HepG2 (cell line): ENCODE measurements around the gene SH3BP2.

Source experiments
- FOXO1 ChIP-seq: sonication (generic); formaldehyde crosslinking; IDR thresholded peaks from 2 replicates; pipeline ENCODE4 v1.4.0; 2020; ENCODE audit warnings: missing genetic modification reagents
- KLF13 ChIP-seq: sonication (generic); formaldehyde crosslinking; IDR thresholded peaks from 2 replicates; pipeline ENCODE4 v1.4.0; 2020; ENCODE audit warnings: mild to moderate bottlenecking, missing genetic modification reagents
- MXI1 ChIP-seq: IDR thresholded peaks from 3 replicates; pipeline ENCODE4 v1.6.1; 2012; ENCODE audit warnings: low read depth, low read length, inconsistent platforms, borderline replicate concordance
- NFATC3 ChIP-seq: sonication (generic); formaldehyde crosslinking; IDR thresholded peaks from 2 replicates; pipeline ENCODE4 v1.5.1; 2020; ENCODE audit warnings: mild to moderate bottlenecking, missing genetic modification reagents
- NFE2 ChIP-seq: sonication (generic); formaldehyde crosslinking; IDR thresholded peaks from 2 replicates; pipeline ENCODE4 v1.4.0; 2020; ENCODE audit warnings: missing genetic modification reagents
- POLR2A ChIP-seq, 2 experiments: IDR thresholded peaks; 2 replicates each; pipeline ENCODE4 v1.6.1; 2011; ENCODE audit warnings: low read depth in 2 of 2, low read length in 2 of 2, mild to moderate bottlenecking in 1 of 2, moderate library complexity in 1 of 2; ENCODE audit not compliant: insufficient read depth in 1 of 2
- SMC3 ChIP-seq: IDR thresholded peaks from 2 replicates; pipeline ENCODE4 v1.6.1; 2011; ENCODE audit warnings: low read length, improper control_type of control experiment
- SUZ12 ChIP-seq: fragments of 150-350 bp; IDR thresholded peaks from 2 replicates; pipeline ENCODE4 v1.6.1; 2014; ENCODE audit warnings: low read depth, low read length
- ZBTB21 ChIP-seq: sonication (generic); formaldehyde crosslinking; IDR thresholded peaks from 2 replicates; pipeline ENCODE4 v1.4.0; 2020; ENCODE audit warnings: missing genetic modification reagents
- ZNF260 ChIP-seq: sonication (generic); formaldehyde crosslinking; IDR thresholded peaks from 2 replicates; pipeline ENCODE4 v1.4.0; 2020; ENCODE audit warnings: missing genetic modification reagents, low read depth, mild to moderate bottlenecking, borderline replicate concordance
- TF ChIP-seq, protein P1 (sequence below): sonication (generic); formaldehyde crosslinking; IDR thresholded peaks from 2 replicates; pipeline ENCODE4 v1.5.0; 2020; ENCODE audit warnings: mild to moderate bottlenecking, missing genetic modification reagents, moderate library complexity
- TF ChIP-seq, protein P2 (sequence below), 2 experiments: fragments of 450-650 bp in 1 of 2; sonication (generic) in 1 of 2; formaldehyde crosslinking in 1 of 2; IDR thresholded peaks; 2 replicates each; pipeline versions ENCODE4 v1.6.1 to v1.8.0; 2016 to 2022; ENCODE audit warnings: antibody characterized with exemption in 1 of 2, mild to moderate bottlenecking in 1 of 2, missing genetic modification reagents in 1 of 2

DNA sequence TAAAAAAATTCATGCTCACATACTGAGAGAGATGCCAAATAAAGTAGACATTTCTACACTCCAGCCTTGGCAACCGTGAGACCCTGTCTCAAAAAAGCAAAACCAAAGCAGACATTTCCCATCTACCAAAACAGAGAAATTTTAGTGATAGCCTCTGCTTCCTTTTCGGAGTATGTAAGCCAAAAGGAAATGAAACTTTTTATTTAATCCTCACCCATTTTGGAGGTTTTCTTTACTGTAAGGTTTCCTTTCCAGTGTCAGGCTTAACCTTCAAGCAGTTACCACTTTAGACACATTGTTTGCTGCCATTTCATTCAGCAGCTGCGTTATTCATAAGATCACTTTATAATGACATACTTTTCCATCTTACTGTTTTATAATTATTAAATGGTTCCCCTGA is 66.6 kb downstream of the SH3BP2 start:
- TF ChIP-seq, protein P1, sequence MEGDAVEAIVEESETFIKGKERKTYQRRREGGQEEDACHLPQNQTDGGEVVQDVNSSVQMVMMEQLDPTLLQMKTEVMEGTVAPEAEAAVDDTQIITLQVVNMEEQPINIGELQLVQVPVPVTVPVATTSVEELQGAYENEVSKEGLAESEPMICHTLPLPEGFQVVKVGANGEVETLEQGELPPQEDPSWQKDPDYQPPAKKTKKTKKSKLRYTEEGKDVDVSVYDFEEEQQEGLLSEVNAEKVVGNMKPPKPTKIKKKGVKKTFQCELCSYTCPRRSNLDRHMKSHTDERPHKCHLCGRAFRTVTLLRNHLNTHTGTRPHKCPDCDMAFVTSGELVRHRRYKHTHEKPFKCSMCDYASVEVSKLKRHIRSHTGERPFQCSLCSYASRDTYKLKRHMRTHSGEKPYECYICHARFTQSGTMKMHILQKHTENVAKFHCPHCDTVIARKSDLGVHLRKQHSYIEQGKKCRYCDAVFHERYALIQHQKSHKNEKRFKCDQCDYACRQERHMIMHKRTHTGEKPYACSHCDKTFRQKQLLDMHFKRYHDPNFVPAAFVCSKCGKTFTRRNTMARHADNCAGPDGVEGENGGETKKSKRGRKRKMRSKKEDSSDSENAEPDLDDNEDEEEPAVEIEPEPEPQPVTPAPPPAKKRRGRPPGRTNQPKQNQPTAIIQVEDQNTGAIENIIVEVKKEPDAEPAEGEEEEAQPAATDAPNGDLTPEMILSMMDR (CRISPR knock-in tag) = no peak
- no peak for TF ChIP-seq ZNF260 (CRISPR knock-in tag)
- TF ChIP-seq FOXO1 (CRISPR knock-in tag) = no peak
- TF ChIP-seq POLR2A (IDR thresholded peaks at IDR 0.05; ENCODE audit: insufficient read depth in 1 of 2, low read depth in 2 of 2, low read length in 2 of 2) = no peak
- TF ChIP-seq, protein P2, sequence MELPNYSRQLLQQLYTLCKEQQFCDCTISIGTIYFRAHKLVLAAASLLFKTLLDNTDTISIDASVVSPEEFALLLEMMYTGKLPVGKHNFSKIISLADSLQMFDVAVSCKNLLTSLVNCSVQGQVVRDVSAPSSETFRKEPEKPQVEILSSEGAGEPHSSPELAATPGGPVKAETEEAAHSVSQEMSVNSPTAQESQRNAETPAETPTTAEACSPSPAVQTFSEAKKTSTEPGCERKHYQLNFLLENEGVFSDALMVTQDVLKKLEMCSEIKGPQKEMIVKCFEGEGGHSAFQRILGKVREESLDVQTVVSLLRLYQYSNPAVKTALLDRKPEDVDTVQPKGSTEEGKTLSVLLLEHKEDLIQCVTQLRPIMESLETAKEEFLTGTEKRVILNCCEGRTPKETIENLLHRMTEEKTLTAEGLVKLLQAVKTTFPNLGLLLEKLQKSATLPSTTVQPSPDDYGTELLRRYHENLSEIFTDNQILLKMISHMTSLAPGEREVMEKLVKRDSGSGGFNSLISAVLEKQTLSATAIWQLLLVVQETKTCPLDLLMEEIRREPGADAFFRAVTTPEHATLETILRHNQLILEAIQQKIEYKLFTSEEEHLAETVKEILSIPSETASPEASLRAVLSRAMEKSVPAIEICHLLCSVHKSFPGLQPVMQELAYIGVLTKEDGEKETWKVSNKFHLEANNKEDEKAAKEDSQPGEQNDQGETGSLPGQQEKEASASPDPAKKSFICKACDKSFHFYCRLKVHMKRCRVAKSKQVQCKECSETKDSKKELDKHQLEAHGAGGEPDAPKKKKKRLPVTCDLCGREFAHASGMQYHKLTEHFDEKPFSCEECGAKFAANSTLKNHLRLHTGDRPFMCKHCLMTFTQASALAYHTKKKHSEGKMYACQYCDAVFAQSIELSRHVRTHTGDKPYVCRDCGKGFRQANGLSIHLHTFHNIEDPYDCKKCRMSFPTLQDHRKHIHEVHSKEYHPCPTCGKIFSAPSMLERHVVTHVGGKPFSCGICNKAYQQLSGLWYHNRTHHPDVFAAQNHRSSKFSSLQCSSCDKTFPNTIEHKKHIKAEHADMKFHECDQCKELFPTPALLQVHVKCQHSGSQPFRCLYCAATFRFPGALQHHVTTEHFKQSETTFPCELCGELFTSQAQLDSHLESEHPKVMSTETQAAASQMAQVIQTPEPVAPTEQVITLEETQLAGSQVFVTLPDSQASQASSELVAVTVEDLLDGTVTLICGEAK (IDR thresholded peaks at IDR 0.05) = no peak
- TF ChIP-seq, protein P2 (CRISPR knock-in tag; IDR thresholded peaks at IDR 0.05) = no peak
- TF ChIP-seq MXI1 = no peak
- no peak for TF ChIP-seq NFATC3
- no peak for TF ChIP-seq KLF13 (CRISPR knock-in tag)
- no peak for TF ChIP-seq ZBTB21 (CRISPR knock-in tag)
- no peak for TF ChIP-seq NFE2 (CRISPR knock-in tag)
- TF ChIP-seq SUZ12 = no peak
- no peak for TF ChIP-seq SMC3
